ENCODE data around the gene CCN5.

CCN5 gene

DNA sequence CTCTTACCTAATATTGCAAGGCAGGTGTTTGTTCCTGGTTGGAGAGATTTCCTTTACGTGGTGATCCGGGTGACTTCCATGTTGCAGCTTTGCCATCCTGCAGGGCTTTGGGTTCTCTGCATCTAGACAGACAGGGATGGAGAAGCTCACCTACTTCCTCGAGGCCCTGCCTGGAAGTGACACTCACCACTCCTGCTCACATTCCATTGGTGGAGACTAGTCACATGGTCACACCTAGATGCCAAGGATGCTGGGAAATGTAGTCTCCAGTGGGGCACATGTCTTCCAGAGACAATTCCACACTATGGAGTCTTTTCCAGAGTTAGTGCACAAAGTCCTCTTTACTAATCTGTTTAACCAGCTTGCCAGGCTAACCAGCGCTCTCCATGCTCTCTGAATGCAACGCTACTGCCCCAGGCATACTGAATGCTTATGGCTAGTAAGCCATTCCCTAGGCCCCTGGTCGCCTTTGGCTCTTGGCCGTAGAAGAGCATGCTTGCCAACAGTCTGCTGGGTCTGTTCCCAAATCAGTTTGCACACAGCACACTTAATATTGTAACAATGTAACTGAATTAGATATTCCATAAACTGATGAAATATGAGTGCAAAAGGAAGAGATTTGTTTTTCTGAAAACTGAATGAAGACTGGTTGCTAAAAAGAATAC is 23.8 kb downstream of the CCN5 start:
- TF ChIP-seq, protein P1, sequence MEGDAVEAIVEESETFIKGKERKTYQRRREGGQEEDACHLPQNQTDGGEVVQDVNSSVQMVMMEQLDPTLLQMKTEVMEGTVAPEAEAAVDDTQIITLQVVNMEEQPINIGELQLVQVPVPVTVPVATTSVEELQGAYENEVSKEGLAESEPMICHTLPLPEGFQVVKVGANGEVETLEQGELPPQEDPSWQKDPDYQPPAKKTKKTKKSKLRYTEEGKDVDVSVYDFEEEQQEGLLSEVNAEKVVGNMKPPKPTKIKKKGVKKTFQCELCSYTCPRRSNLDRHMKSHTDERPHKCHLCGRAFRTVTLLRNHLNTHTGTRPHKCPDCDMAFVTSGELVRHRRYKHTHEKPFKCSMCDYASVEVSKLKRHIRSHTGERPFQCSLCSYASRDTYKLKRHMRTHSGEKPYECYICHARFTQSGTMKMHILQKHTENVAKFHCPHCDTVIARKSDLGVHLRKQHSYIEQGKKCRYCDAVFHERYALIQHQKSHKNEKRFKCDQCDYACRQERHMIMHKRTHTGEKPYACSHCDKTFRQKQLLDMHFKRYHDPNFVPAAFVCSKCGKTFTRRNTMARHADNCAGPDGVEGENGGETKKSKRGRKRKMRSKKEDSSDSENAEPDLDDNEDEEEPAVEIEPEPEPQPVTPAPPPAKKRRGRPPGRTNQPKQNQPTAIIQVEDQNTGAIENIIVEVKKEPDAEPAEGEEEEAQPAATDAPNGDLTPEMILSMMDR (IDR thresholded peaks at IDR 0.05; ENCODE audit: insufficient read depth, low read length, poor library complexity, severe bottlenecking) = no peak
- no peak overlapping the region; the same call in 1 of the 2 replicates for H3K4me3 ChIP-seq (replicated peaks; ENCODE audit: low read depth, low read length)
- no peaks in the 10 kb centered on the region for H3K36me3 ChIP-seq (ENCODE audit: control insufficient read depth, insufficient read depth, low read length)
- no peak for DNase-seq (ENCODE audit: extremely low read depth, insufficient read length)
- no peaks in the 10 kb centered on the region for H3K27me3 ChIP-seq (replicated peaks; ENCODE audit: control insufficient read depth, insufficient read depth, low read length)

DNA sequence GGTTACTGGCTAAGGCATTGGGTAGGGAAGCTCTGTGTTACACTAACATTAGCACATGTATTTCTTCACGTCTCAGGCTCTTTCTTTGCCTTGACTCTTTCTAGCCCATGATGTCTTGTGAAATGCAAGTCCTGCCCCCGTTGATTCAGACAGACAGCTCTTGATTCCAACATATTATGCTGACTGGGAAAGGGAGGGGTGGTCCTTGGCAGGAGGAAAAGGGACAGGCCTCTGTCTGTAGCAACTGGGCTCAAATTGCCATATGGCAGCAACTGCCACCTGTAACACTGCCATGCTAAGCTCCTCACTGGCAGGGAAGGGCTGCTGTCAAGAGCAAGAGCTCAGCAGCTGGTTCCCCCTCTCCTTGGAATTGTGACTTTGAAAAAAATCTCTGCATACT is 24.8 kb downstream of the CCN5 start:
- TF ChIP-seq, protein P1 (IDR thresholded peaks at IDR 0.05; ENCODE audit: insufficient read depth, low read length, poor library complexity, severe bottlenecking) = no peak
- DNase-seq (ENCODE audit: extremely low read depth, insufficient read length) = no peak
- Histone ChIP-seq H3K27me3 (replicated peaks; ENCODE audit: control insufficient read depth, insufficient read depth, low read length) (no peaks in the 10 kb centered on the region), H3K4me3 (replicated peaks; ENCODE audit: low read depth, low read length) (no peak overlapping the region), H3K36me3 (ENCODE audit: control insufficient read depth, insufficient read depth, low read length) (no peaks in the 10 kb centered on the region)

DNA sequence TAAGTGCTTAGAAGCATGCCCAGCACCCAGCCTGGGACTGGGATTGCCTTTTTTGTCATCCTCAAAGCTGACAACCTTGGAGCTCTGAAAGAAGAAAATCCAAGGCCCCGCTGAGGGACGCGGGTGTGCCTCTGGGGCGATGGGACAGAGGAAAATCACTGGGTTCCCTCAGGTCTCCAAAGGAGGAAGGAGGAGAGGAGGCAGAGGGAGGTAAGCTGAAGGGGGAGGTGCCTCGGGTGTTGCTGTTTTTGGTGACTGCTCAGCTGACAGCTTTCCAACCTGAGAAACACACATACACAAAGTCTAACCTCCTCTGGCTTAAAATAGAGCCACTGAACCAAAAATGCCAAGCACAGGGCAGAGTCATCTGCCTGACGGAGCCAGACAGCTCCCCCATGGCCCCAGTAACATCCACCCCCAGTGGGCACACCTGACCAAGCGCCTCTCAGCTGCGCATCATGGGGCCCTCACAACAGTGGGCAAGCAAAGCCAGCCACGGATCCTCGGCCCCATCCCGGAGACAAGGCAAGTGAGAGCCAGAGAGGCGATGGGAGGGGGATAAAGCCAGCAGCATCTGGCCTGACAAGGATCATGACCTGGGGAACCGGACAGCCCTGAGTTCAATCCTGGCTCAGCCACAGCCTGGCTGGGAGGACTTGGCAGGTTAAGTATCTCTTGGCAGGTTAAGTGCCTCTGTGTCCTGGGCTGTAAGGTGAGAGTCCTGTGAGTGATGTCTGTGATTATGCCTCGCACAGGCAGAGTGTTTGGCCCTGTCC is 27.3 kb downstream of the CCN5 start:
- DNase-seq (ENCODE audit: extremely low read depth, insufficient read length) = no peak
- Histone ChIP-seq H3K36me3 (ENCODE audit: control insufficient read depth, insufficient read depth, low read length) (no peaks in the 10 kb centered on the region), H3K4me3 (replicated peaks; ENCODE audit: low read depth, low read length) (no peak overlapping the region), H3K27me3 (replicated peaks; ENCODE audit: control insufficient read depth, insufficient read depth, low read length) (peaks cover 2% of the 10 kb centered on the region)
- TF ChIP-seq, protein P1 (IDR thresholded peaks at IDR 0.05; ENCODE audit: insufficient read depth, low read length, poor library complexity, severe bottlenecking) = no peak

DNA sequence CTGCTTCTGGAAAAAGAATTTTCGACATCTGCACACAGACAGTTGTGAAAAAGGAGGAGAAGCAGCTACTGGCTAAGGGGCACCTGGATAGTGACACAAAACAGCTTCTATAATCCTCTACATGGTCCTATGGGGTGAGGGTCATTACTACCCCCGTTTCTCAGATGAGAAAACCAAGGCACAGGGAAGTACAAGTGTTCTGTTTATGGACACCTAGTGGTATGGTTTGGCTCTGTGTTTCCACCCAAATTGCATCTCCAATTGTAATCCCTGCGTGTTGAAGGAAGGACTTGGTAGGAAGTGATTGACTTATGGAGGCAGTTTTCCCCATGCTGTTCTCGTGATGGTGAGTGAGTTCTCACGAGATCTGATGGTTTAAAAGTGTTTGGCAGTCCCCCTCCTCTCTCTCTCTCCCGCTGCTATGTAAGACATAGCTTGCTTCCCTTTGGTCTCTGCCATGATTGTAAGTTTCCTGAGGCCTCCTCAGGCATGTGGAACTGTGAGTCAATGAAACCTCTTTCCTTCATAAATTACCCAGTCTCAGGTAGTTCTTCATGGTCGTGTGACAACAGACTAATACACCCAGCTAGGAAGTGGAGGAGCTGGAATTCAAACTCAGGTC is 28.0 kb downstream of the CCN5 start:
- H3K4me3 ChIP-seq (replicated peaks; ENCODE audit: low read depth, low read length) = no peak overlapping the region
- TF ChIP-seq, protein P1 (IDR thresholded peaks at IDR 0.05; ENCODE audit: insufficient read depth, low read length, poor library complexity, severe bottlenecking) = no peak
- H3K27me3 ChIP-seq (replicated peaks; ENCODE audit: control insufficient read depth, insufficient read depth, low read length) = peaks cover 2% of the 10 kb centered on the region

DNA sequence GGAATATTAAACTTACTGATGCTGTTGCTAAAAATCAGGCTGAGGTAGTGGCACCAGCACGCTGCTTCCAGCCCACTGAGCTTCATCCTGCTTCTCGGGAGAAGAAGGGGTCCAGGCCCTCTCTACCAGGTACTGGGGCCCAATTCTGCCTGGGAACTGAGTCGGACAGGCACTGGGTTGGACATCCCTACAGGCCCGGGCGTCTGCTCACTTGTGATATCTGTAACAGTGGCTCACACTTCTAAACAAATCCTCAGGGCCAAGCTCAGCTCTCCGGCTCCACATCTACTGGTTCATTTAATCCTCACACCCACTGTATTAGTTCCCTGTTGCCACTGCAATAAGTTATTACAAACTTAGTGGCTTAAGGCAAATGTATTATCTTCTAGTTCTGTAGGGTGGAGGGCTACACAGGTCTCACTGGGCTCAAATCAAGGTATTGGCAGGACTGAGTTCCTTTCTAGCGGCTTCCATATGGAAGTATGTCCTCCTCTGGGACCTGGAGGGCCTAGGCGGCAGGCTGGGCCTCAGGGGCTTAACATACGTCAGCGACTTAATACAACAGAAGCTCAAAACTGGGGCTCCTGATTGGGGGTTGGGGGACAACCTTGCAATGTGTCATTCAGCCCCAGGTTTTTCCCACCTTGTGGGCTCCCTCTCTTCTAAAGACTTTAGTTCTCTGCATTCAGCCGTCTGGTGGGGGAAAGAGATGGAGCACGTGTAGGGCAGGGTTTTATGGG is 28.9 kb downstream of the CCN5 start:
- TF ChIP-seq, protein P1 (IDR thresholded peaks at IDR 0.05; ENCODE audit: insufficient read depth, low read length, poor library complexity, severe bottlenecking) = no peak

More for the DNA sequence above, 28.0 kb downstream of the CCN5 start:
- H3K36me3 ChIP-seq (ENCODE audit: control insufficient read depth, insufficient read depth, low read length) = no peaks in the 10 kb centered on the region
- DNase-seq (ENCODE audit: extremely low read depth, insufficient read length) = no peak

More for the DNA sequence above, 28.9 kb downstream of the CCN5 start:
- Histone ChIP-seq H3K4me3 (replicated peaks; ENCODE audit: low read depth, low read length) (no peak overlapping the region), H3K27me3 (replicated peaks; ENCODE audit: control insufficient read depth, insufficient read depth, low read length) (peaks cover 2% of the 10 kb centered on the region), H3K36me3 (ENCODE audit: control insufficient read depth, insufficient read depth, low read length) (no peaks in the 10 kb centered on the region)
- DNase-seq (ENCODE audit: extremely low read depth, insufficient read length) = no peak

All from GM06990 (cell line).